Left lung (tissue), 10 donors: ENCODE results near the gene ZDHHC19. TPM values are rescaled to one million over a fixed set of nuclear protein-coding genes. Genes with fewer than 3 reads are reported as not detected.
A peak's percentile ranks its signal among the peaks of the same experiment; 100 is the strongest.
"Not testable (repeated sequence)": the region's sequence is repeated elsewhere in the genome, so short reads cannot be mapped to it uniquely, and the experiment has no call there.

Source experiments
- ATAC-seq: fragments of 200-7000 bp; cut with Tn5 transposase; one replicate; pipeline ENCODE4 v1.9.1; 2020; ENCODE audit warnings: moderate library complexity
- DNase-seq, 4 donors: peaks; one replicate each; pipeline ENCODE4 v3.0.0-alpha.2; 2013 to 2020
- H3K27ac ChIP-seq, 2 donors: fragments of 200-600 bp; sonication (generic) in 1 of 2; one replicate each; pipeline versions ENCODE4 v1.5.0 to v1.8.0; 2020 to 2021
- H3K27me3 ChIP-seq, 2 donors: fragments of 200-600 bp; sonication (generic) in 1 of 2; one replicate each; pipeline versions ENCODE4 v1.5.0 to v1.8.0; 2020 to 2021
- H3K36me3 ChIP-seq, 2 donors: fragments of 200-600 bp; sonication (generic) in 1 of 2; one replicate each; pipeline versions ENCODE4 v1.5.0 to v1.8.0; 2020 to 2021
- H3K4me1 ChIP-seq, 2 donors: fragments of 200-600 bp; one replicate each; pipeline ENCODE4 v1.8.0; 2021
- H3K4me3 ChIP-seq, 2 donors: fragments of 200-600 bp; sonication (generic) in 1 of 2; one replicate each; pipeline versions ENCODE4 v1.5.0 to v1.8.0; 2020 to 2021; ENCODE audit warnings: mild to moderate bottlenecking in 1 of 2
- H3K9me3 ChIP-seq, 2 donors: fragments of 200-600 bp; sonication (generic) in 1 of 2; one replicate each; pipeline versions ENCODE4 v1.5.0 to v1.8.0; 2020 to 2021
- CTCF ChIP-seq, 2 donors: fragments of 200-600 bp; sonication (generic) in 1 of 2; IDR thresholded peaks; one replicate each; pipeline versions ENCODE4 v1.5.0 to v1.8.0; 2021; ENCODE audit warnings: antibody characterized with exemption in 2 of 2
- intact Hi-C, 2 donors: fragments of 100-400 bp; cut with DNase I; formaldehyde crosslinking; loops; one replicate each; pipeline versions ENCODE4 v1.11.2 to v1.14.2; 2022
- polyA plus RNA-seq, 6 donors: library from polyadenylated mRNA; unstranded; fragments of 120-200 nt; gene quantifications; one replicate each; pipeline ENCODE4 v1.2.1, GENCODE V29; 2013; ENCODE audit not compliant: insufficient read length in 6 of 6
- total RNA-seq, 2 donors: library from RNA; stranded (reverse); fragmentation: NEBNext Ultra II Directional; extraction: Animal tissue kit (Norgen Biotek cat#: 25700); gene quantifications; one replicate each; pipeline ENCODE4 v1.2.1, GENCODE V29; 2021
- donor health status: DM: no; HTN: yes; CAD: no.
- donor health status: DM: no; HTN: no; CAD: no.

Gene ZDHHC19
- total and polyA plus RNA-seq, 8 donors = 0.20 to 8.8 (median 0.48) TPM; not detected in 3

GRCh38 chr3:196186651-196187573 lies 24.3 kb downstream of the ZDHHC19 start:
- no peak overlapping the region for H3K4me3 ChIP-seq
- H3K27ac ChIP-seq = no peak overlapping the region
- DNase-seq (peak in 1 of 4 donors; percentile 49), ATAC-seq (peak; percentile 13)
- intact Hi-C loops = no loop called here
- no peaks in the 10 kb centered on the region for H3K36me3 ChIP-seq
- H3K4me1 ChIP-seq = peaks cover 8 to 22% of the 10 kb centered on the region in 2 donors
- H3K27me3 ChIP-seq = no peaks in the 10 kb centered on the region
- H3K9me3 ChIP-seq = no peaks in the 10 kb centered on the region
- no peak for TF ChIP-seq CTCF (IDR thresholded peaks at IDR 0.05)

- no peaks in the 10 kb centered on the region for H3K36me3 ChIP-seq
- no peak overlapping the region for H3K27ac ChIP-seq
- ATAC-seq = no peak
- no peak for DNase-seq
- no peaks in the 10 kb centered on the region for H3K9me3 ChIP-seq
- H3K4me1 ChIP-seq = peaks cover 8 to 23% of the 10 kb centered on the region in 2 donors
- H3K27me3 ChIP-seq = no peaks in the 10 kb centered on the region
- intact Hi-C loops = no loop called here
- H3K4me3 ChIP-seq = no peak overlapping the region
- TF ChIP-seq CTCF (IDR thresholded peaks at IDR 0.05) = no peak
These were observed 26.3 kb downstream of the ZDHHC19 start for GRCh38 chr3:196184881-196185280.

- H3K27ac ChIP-seq, H3K4me3 ChIP-seq, H3K27me3 ChIP-seq, ATAC-seq, H3K9me3 ChIP-seq, H3K36me3 ChIP-seq, intact Hi-C loops, DNase-seq: not testable (repeated sequence)
- peaks cover 8 to 30% of the 10 kb centered on the region in 2 donors for H3K4me1 ChIP-seq
These were observed 27.1 kb downstream of the ZDHHC19 start for GRCh38 chr3:196184169-196184432.

- no peak overlapping the region for H3K27ac ChIP-seq
- no peaks in the 10 kb centered on the region for H3K36me3 ChIP-seq
- DNase-seq = peak in 1 of 4 donors; percentile 33
- H3K27me3 ChIP-seq = no peaks in the 10 kb centered on the region
- no peak overlapping the region for H3K4me3 ChIP-seq
- peaks cover 0 to 21% of the 10 kb centered on the region in 2 donors for H3K4me1 ChIP-seq
- no peak for TF ChIP-seq CTCF (IDR thresholded peaks at IDR 0.05)
- no peak for ATAC-seq
- no peaks in the 10 kb centered on the region for H3K9me3 ChIP-seq
- intact Hi-C loops = no loop called here
These were observed 30.1 kb downstream of the ZDHHC19 start for GRCh38 chr3:196181127-196181546.

- DNase-seq (peak in 1 of 4 donors; percentile 11), ATAC-seq (no peak)
- Histone ChIP-seq H3K27me3 (no peaks in the 10 kb centered on the region), H3K4me1 (peaks cover 0 to 21% of the 10 kb centered on the region in 2 donors), H3K4me3 (no peak overlapping the region), H3K36me3 (no peaks in the 10 kb centered on the region), H3K27ac (peak overlapping the region in 1 of 2 donors; percentile 77), H3K9me3 (no peaks in the 10 kb centered on the region)
- no peak for TF ChIP-seq CTCF (IDR thresholded peaks at IDR 0.05)
- intact Hi-C loops = no loop called here
These were observed 30.9 kb downstream of the ZDHHC19 start for GRCh38 chr3:196180346-196180745.
